NOMO-1 (cell line): ENCODE measurements around the gene CDKN2B-AS1.
"Not testable (repeated sequence)": the region's sequence is repeated elsewhere in the genome, so short reads cannot be mapped to it uniquely, and the experiment has no call there.

Experiments
- DNase-seq, 2 experiments: peaks; one replicate each; lab custom pipeline; 2025; ENCODE audit not compliant: unreplicated experiment in 2 of 2; lab: John Stamatoyannopoulos, UW

Gene CDKN2B-AS1

DNA sequence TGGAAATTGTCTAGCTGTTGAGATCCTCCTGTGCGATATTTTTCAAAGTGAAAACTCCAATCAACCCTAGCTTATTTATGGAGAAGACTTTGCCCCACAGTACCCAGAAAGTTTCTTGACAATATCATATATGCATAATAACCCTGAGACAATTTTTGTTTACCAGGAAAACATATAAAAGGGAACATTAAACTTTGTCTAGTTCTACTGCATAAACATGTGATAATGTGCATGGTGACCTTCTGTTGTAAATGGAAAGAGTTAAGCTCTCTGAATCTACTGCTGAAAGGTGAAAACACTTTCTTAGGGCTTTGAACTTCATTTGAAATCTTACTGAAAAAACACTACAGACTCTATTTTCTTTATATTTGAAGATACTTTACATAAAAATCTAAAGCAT lies 46.8 kb downstream of the CDKN2B-AS1 start:
- no peak for DNase-seq

GRCh38 chr9:22041775-22042174 lies 47.2 kb downstream of the CDKN2B-AS1 start:
- no peak for DNase-seq

DNA sequence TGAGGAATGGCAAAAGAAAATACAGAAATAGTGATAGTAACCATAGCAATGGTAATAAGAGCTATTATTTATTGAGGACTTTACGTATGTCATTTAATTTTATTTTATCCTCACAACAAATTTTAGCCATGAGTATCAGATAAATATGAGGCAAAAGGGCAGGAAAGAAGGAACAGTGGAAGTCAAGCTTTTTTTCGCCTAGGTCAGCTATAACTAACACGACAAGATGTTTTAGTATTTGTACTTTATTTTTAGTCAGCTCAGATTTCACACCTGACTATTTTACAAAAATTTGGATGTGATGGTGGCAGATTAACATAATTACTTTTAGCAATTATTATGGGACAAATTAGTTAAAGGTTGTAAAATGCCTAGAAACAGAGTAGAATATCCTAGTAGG lies 49.3 kb downstream of the CDKN2B-AS1 start:
- no peak for DNase-seq

GRCh38 chr9:22044583-22044982 lies 50.0 kb downstream of the CDKN2B-AS1 start:
- no peak for DNase-seq

- DNase-seq, result no peak
These were observed 50.8 kb downstream of the CDKN2B-AS1 start for GRCh38 chr9:22045423-22045822.

DNA sequence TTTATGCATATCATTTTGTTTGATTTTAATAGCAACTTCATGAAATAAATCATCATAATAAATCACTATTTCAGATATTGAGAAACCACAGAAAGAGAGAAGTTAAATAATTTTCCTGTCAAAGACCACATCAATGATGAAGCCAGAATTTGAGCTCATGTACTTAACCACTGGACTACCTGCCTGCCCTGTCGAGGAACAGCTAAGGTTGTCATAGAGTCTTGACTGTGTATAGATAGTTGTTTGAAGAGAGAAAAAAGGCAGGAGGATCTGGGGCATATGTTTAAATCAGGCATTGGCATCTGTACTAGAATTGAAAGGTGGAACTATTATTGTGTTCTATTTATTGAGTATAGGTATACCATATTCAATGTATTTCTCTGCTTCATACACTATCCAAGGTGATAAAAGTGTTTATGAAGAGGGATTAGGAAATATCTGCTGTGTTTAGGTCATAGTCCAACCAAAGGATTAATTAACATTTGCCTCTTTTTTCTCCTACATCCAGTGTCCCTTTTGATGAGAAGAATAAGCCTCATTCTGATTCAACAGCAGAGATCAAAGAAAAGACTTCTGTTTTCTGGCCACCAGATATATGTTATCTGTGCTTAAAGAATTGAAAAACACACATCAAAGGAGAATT lies 51.8 kb downstream of the CDKN2B-AS1 start:
- no peak for DNase-seq

DNA sequence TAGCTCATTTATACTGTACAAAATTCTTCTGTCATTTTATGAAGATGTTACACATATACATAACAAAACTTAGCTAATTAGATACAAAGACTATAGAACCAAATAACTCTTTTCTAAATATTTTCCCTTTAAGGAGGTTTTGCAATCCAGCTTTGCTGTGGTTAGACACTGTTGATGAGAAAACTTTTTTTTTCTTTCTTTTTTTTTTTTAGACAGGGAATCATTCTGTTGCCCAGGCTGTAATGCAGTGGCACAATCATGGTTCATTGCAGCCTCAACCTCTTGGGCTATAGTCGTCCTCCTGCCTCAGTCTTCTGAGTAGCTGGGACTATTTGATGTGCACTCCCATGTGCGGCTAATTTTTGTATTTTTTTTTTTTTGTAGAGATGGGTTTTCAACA lies 53.0 kb downstream of the CDKN2B-AS1 start:
- no peak for DNase-seq

- DNase-seq, result no peak
These were observed 54.8 kb downstream of the CDKN2B-AS1 start for GRCh38 chr9:22049411-22049810.

- DNase-seq, result no peak
These were observed 56.3 kb downstream of the CDKN2B-AS1 start for GRCh38 chr9:22050924-22051323.

GRCh38 chr9:22052376-22052945 lies 57.9 kb downstream of the CDKN2B-AS1 start:
- no peak for DNase-seq

GRCh38 chr9:22053178-22053577 lies 58.6 kb downstream of the CDKN2B-AS1 start:
- DNase-seq, result no peak

DNA sequence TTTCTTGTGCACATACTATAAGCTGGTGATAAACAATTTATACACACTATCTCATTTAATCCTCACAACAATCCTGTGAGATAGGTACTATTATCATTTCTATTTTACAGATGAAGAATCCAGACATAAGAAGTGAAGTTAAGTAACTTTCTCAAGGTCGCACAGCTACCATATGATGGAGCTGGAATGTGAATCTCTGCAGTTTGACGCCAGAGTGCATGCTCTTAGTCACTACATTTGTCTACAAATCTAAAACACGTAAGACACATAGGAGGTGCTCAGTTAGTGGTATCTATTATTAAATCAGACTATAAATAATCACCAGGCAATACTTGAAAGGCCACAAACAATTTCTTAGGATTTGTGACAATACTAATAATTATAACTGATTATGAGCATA lies 59.5 kb downstream of the CDKN2B-AS1 start:
- DNase-seq, result no peak

GRCh38 chr9:22054529-22054928 lies 59.9 kb downstream of the CDKN2B-AS1 start:
- DNase-seq, result no peak

- DNase-seq, result no peak
These were observed 60.5 kb downstream of the CDKN2B-AS1 start for GRCh38 chr9:22055090-22055489.

GRCh38 chr9:22056402-22056801 lies 61.8 kb downstream of the CDKN2B-AS1 start:
- no peak for DNase-seq

DNA sequence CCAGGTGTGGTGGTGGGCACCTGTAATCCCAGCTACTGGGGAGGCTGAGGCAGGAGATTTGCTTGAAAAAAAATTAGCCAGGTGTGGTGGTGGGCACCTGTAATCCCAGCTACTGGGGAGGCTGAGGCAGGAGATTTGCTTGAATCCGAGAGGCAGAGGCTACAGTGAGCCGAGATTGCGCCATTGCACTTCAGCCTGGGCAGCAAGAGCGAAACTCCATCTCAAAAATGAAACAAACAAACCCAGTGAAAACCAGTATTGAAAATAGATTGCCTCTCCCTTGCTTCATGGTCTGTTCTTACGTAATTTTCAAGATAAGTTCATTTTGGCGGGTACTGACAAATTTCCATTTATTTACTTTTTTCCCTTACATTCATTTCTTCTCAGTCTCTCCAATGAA lies 63.4 kb downstream of the CDKN2B-AS1 start:
- not testable (repeated sequence) for DNase-seq

DNA sequence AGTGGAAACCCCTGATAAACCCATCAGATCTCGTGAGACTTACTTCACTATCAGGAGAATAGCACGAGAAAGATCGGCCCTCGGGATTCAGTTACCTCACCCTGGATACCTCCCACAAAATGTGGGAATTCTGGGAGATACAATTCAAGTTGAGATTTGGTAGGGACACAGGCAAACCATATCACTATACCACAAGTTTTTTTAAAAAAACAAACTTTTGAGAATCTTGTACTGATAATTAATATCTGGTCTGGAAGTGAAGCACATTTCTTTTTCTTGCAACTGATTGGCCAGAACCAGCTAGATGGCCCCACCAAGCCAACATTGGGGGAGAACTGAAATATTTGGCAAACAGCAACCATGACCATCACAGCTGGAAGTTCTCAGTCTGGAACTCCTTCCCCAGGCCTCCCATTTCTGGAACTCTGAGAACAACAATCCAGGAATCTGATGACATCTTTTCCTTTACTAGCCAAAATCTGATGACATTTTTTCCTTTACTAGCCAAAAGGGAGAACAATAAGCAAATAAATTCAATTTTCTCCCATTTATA lies 66.3 kb downstream of the CDKN2B-AS1 start:
- DNase-seq, result no peak

DNA sequence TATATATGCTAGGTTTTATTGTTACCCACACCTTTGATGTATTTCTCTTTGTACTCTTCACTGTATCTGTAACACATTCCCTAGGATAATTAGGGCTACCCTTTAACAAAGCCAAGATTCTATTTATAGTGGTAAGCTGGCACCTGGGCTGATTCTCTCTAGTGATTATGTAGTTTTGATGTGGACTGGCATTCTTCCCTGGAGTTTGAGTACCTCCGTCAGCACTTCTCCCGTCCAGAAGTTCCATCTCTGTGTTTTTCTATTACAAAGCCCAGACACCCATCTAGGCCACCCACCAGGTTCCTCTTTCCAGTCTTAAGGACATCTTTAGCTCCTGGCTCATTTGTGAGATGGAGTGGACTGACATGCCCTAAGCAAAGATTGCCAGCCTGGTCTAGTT lies 70.4 kb downstream of the CDKN2B-AS1 start:
- DNase-seq, result no peak

DNA sequence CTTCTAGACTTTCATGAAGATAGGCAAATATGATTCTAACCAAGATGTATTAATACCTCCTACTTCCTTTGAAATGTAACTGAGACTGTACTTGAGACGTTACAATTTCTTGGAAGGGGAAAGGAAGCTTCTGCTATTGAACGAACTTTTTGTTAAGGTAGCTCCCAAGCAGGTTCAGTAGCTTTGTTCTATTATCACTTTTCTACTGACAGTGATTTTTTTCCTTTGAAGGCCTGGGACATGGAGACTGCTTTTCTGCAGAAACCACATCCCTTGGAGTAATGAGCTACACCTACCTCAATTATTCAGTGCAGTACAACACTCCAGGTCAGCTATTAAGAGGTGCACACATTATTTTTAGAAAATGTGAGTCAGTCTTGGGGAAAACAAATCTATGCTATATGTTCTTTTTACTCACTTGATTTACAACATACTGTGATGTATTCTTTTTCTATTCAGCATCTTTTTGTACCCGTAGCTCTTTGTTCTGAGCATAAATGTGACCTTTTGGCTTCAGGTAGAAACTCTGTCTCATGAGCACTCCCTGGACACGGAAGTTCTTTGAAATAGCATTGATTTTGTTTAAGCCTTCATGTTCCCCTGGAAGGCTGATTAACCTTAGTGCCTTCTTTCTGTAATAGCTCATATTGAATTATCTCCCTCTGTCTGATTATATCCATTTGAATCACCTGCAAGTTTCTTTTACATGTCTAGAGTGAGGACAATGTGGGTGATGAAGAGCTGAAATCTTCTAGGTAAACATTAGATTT lies 71.0 kb downstream of the CDKN2B-AS1 start:
- no peak for DNase-seq

DNA sequence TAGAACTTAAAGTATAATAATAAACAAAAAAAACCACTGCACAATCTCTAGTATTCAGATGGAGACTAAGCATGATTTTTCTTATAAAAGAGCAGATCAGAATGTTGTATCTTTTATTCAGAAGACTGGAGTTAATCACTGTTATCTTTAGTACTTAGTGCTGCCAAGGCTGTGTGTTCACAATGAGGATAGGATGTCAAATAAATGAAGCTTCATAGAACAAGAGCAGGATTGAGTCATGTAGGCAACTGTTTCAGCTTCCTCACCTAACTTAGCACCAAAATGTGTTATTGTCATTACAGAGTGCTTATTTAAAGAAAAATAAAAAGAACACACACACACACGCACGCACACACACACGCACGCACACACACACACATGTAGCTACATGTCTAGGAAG lies 72.6 kb downstream of the CDKN2B-AS1 start:
- no peak for DNase-seq

DNA sequence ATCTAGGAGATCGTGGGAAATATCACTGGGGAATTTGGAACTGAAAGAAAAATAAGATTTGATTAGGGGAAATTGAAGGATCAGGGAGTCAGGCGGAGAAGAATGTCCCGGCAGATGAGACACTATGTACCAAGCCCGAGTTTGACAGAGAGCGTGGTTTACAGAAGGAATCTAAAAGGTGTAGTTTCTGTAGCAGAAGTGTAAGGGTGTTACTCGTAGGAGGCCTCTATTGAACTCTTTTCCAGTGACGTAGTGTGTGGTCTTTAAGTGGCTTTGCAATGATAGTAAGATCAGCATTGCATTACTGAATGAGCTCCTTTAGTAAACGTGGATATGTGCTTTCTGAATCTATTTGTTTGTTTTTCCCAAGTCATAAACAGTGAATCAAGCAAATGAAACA lies 73.8 kb downstream of the CDKN2B-AS1 start:
- no peak for DNase-seq

DNA sequence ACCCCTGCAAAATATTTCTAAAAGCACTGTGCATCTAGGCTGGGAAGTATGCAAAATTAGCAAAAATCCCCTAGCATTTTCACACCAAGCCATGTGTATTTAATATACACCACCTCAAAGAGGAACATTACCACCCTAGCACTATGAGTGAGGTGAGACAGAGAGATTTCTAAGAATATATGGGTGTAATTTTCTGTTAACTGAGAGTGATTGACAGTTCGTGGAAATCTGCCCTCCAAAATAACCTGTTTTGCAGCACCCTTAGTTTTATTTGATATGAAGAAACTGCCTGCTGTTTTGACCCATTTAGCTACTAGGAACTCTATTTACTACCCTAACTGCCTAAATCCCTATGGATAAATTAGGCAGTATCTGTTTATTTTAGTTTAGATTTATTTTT lies 78.8 kb downstream of the CDKN2B-AS1 start:
- DNase-seq, result no peak
